HL-60 (cell line): ENCODE measurements around the gene CADM1.

Experiments
- DNase-seq, 2 experiments: peaks; one replicate each; pipeline ENCODE4 v3.0.0-alpha.2; 2010 to 2020; ENCODE audit warnings: low read depth in 1 of 2, low spot score in 1 of 2
- H3K27ac ChIP-seq: fragments of 250-450 bp; sonication (Bioruptor Pico); replicated peaks from 2 replicates; pipeline ENCODE4 v1.5.1; 2020; ENCODE audit warnings: mild to moderate bottlenecking, moderate library complexity
- H3K27me3 ChIP-seq: fragments of 250-450 bp; sonication (Bioruptor Pico); 2 replicates; pipeline ENCODE4 v1.5.1; 2021; ENCODE audit warnings: mild to moderate bottlenecking, moderate library complexity; ENCODE audit not compliant: insufficient read depth, poor library complexity, severe bottlenecking
- H3K4me3 ChIP-seq: replicated peaks from 2 replicates; pipeline ENCODE4 v1.5.1; 2011; ENCODE audit warnings: mild to moderate bottlenecking, control low read depth, low read length; ENCODE audit not compliant: insufficient read depth
- GABPA ChIP-seq: IDR thresholded peaks from 2 replicates; pipeline ENCODE4 v1.6.1; 2012; ENCODE audit warnings: low read depth
- POLR2AphosphoS5 ChIP-seq: IDR thresholded peaks from 2 replicates; pipeline ENCODE4 v1.6.1; 2012; ENCODE audit warnings: low read depth
- SPI1 ChIP-seq: IDR thresholded peaks from 2 replicates; pipeline ENCODE4 v1.6.1; 2012; ENCODE audit warnings: low read depth, mild to moderate bottlenecking, borderline replicate concordance
- TF ChIP-seq, protein P1 (sequence below): IDR thresholded peaks from one replicate; pipeline ENCODE4 v1.5.1; 2011; ENCODE audit warnings: low read length, control low read depth, inconsistent platforms; ENCODE audit not compliant: insufficient read depth
- TF ChIP-seq, protein P2 (sequence below): IDR thresholded peaks from 2 replicates; pipeline ENCODE4 v1.6.1; 2012; ENCODE audit warnings: low read depth; ENCODE audit not compliant: insufficient replicate concordance

Gene CADM1

DNA sequence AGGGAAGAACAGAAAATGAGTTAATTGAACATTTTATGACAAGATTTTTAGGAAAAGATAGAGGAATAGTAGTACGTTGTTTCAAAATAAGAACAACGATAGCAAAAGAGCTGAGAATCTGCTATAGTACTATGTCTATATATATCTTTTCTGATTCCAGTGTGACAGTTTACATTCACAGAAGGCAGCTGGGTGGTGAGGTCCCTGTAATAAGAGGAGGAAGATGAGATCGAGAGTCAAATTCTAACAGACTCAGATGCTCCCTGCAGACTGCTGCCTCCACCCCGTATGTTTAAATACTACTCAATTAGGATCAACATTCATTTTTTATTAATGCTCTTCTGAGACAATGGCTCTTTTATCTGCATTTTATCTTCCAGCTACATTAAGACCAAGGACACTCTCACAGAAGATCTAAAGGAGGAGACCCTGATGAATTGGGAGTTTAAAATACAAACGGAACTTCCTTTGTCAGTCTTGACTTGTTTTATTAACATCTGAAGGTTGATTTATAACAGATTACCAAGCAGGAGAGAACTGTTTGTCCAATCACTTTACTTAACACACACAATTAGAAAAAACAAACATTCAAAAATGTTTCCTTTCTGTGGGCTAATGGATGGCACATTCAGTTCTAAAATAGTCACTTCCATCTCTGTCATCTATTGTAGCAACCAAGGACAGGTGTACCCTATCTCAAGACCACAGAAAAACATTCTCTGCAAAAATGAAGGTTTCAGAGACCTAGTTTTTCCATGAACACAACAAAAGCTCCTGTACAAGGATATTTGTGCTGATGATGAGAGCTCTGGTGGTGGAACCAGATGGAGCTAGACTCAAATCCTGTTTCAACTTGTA lies 240.2 kb downstream of the CADM1 start:
- Histone ChIP-seq H3K27me3 (no peaks in the 10 kb centered on the region), H3K27ac (no peak overlapping the region), H3K4me3 (no peak overlapping the region)
- DNase-seq = no peak
- TF ChIP-seq, protein P1, sequence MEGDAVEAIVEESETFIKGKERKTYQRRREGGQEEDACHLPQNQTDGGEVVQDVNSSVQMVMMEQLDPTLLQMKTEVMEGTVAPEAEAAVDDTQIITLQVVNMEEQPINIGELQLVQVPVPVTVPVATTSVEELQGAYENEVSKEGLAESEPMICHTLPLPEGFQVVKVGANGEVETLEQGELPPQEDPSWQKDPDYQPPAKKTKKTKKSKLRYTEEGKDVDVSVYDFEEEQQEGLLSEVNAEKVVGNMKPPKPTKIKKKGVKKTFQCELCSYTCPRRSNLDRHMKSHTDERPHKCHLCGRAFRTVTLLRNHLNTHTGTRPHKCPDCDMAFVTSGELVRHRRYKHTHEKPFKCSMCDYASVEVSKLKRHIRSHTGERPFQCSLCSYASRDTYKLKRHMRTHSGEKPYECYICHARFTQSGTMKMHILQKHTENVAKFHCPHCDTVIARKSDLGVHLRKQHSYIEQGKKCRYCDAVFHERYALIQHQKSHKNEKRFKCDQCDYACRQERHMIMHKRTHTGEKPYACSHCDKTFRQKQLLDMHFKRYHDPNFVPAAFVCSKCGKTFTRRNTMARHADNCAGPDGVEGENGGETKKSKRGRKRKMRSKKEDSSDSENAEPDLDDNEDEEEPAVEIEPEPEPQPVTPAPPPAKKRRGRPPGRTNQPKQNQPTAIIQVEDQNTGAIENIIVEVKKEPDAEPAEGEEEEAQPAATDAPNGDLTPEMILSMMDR = no peak
- no peak for TF ChIP-seq POLR2AphosphoS5
- no peak for TF ChIP-seq SPI1
- no peak for TF ChIP-seq GABPA
- TF ChIP-seq, protein P2, sequence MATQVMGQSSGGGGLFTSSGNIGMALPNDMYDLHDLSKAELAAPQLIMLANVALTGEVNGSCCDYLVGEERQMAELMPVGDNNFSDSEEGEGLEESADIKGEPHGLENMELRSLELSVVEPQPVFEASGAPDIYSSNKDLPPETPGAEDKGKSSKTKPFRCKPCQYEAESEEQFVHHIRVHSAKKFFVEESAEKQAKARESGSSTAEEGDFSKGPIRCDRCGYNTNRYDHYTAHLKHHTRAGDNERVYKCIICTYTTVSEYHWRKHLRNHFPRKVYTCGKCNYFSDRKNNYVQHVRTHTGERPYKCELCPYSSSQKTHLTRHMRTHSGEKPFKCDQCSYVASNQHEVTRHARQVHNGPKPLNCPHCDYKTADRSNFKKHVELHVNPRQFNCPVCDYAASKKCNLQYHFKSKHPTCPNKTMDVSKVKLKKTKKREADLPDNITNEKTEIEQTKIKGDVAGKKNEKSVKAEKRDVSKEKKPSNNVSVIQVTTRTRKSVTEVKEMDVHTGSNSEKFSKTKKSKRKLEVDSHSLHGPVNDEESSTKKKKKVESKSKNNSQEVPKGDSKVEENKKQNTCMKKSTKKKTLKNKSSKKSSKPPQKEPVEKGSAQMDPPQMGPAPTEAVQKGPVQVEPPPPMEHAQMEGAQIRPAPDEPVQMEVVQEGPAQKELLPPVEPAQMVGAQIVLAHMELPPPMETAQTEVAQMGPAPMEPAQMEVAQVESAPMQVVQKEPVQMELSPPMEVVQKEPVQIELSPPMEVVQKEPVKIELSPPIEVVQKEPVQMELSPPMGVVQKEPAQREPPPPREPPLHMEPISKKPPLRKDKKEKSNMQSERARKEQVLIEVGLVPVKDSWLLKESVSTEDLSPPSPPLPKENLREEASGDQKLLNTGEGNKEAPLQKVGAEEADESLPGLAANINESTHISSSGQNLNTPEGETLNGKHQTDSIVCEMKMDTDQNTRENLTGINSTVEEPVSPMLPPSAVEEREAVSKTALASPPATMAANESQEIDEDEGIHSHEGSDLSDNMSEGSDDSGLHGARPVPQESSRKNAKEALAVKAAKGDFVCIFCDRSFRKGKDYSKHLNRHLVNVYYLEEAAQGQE = no peak

DNA sequence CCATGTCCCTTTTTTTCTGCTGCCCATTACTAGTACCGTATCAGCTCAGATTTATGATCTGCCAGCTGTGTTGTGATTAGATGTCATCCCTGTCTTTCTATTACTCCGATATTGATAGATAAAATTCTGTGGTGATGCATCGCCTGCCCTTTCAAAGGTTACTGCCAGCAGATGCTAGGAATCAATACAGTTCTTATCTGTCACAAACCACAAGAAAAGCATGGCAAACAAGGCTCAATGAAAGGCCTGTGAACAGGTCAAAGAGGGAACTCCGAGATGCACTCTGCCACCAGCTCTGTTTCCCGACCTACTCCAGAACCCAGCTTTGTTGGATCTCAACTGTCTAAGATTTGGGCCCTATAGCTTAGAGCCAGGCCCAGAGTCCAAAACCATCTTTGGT lies 246.0 kb downstream of the CADM1 start:
- H3K27me3 ChIP-seq = peaks cover 3% of the 10 kb centered on the region
- DNase-seq = no peak
- H3K27ac ChIP-seq = no peak overlapping the region
- H3K4me3 ChIP-seq = no peak overlapping the region
- TF ChIP-seq, protein P2 = no peak
- TF ChIP-seq, protein P1 = no peak
- TF ChIP-seq SPI1 (no peak), POLR2AphosphoS5 (no peak), GABPA (no peak)

DNA sequence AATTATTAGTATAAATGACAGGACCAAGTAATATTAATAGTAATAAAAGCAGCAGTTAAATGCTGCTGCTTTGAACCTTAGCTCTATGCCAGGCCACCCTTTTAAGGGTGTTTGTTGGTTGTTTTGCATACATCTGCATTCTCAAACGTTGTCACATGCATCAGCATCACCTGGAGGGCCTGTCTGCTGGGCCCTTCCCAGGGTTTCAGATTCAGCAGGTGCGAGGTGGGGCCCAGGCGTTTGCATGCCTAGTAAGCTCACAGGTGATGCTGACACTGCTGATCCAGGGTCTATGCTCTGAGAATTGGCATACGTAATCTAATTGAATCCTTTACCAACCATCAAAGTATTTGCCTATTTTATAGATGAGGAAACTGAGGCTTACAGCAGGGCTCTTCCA lies 246.5 kb downstream of the CADM1 start:
- DNase-seq = no peak
- Histone ChIP-seq H3K27ac (no peak overlapping the region), H3K4me3 (no peak overlapping the region), H3K27me3 (peaks cover 3% of the 10 kb centered on the region)
- TF ChIP-seq, protein P1 = no peak
- TF ChIP-seq GABPA (no peak), POLR2AphosphoS5 (no peak), SPI1 (no peak)
- TF ChIP-seq, protein P2 = no peak
